Keratinocyte (primary cell): ENCODE results near the gene SLC1A1. TPM values are rescaled to one million over a fixed set of nuclear protein-coding genes. Genes with fewer than 3 reads are reported as not detected.

Experiments
- DNase-seq: peaks from one replicate; pipeline ENCODE4 v3.0.0-alpha.2; 2011; ENCODE audit warnings: low read depth, missing footprints, low spot score
- FAIRE-seq: peaks from 2 replicates; lab custom pipeline; 2011; peaks lifted over from hg19 to GRCh38; lab: Jason Lieb, UNC
- H2AFZ ChIP-seq: 2 replicates; pipeline ENCODE4 v1.6.0; 2012; ENCODE audit warnings: low read length, control low read depth, inconsistent platforms; ENCODE audit not compliant: control insufficient read depth
- H3K27ac ChIP-seq: 2 replicates; pipeline ENCODE4 v1.5.1; 2011; ENCODE audit warnings: low read length; ENCODE audit not compliant: control insufficient read depth, insufficient read depth
- H3K27me3 ChIP-seq: 3 replicates; pipeline ENCODE4 v1.6.0; 2011; ENCODE audit warnings: low read length; ENCODE audit not compliant: control insufficient read depth, insufficient read depth; ENCODE audit errors: extremely low read depth
- H3K36me3 ChIP-seq, 2 experiments: 2 replicates in 1 of 2; 3 replicates in 1 of 2; pipeline ENCODE4 v1.5.1; 2011; ENCODE audit warnings: low read length in 2 of 2, mild to moderate bottlenecking in 1 of 2; ENCODE audit not compliant: control insufficient read depth in 2 of 2, insufficient read depth in 2 of 2; ENCODE audit errors: extremely low read depth in 1 of 2
- H3K4me1 ChIP-seq: 3 replicates; pipeline ENCODE4 v1.5.1; 2011; ENCODE audit warnings: low read length; ENCODE audit not compliant: control insufficient read depth, insufficient read depth; ENCODE audit errors: extremely low read depth
- H3K4me2 ChIP-seq: 3 replicates; pipeline ENCODE4 v1.6.0; 2011; ENCODE audit warnings: low read depth, low read length; ENCODE audit not compliant: control insufficient read depth, insufficient read depth; ENCODE audit errors: extremely low read depth
- H3K4me3 ChIP-seq, 3 experiments: fragments of 200-600 bp in 1 of 3; sonication (generic) in 1 of 3; 2 replicates in 2 of 3; 3 replicates in 1 of 3; pipeline ENCODE4 v1.5.1; 2011 to 2016; ENCODE audit warnings: low read length in 3 of 3, mild to moderate bottlenecking in 3 of 3, control low read depth in 2 of 3, inconsistent platforms in 1 of 3, low read depth in 1 of 3, mixed read lengths in 1 of 3, mixed run types in 1 of 3, moderate library complexity in 1 of 3; ENCODE audit not compliant: control insufficient read depth in 2 of 3, insufficient read depth in 2 of 3; ENCODE audit errors: extremely low read depth in 1 of 3
- H3K79me2 ChIP-seq: 2 replicates; pipeline ENCODE4 v1.6.0; 2012; ENCODE audit warnings: low read length; ENCODE audit not compliant: control insufficient read depth, insufficient read depth
- H3K9ac ChIP-seq: 3 replicates; pipeline ENCODE4 v1.6.0; 2011; ENCODE audit warnings: low read length; ENCODE audit not compliant: control insufficient read depth, insufficient read depth; ENCODE audit errors: extremely low read depth
- H3K9me1 ChIP-seq: 3 replicates; pipeline ENCODE4 v1.6.0; 2011; ENCODE audit warnings: low read length; ENCODE audit not compliant: control insufficient read depth, insufficient read depth; ENCODE audit errors: extremely low read depth
- H3K9me3 ChIP-seq: 2 replicates; pipeline ENCODE4 v1.5.1; 2012; ENCODE audit warnings: low read depth, low read length; ENCODE audit not compliant: control insufficient read depth
- H4K20me1 ChIP-seq: 3 replicates; pipeline ENCODE4 v1.6.0; 2011; ENCODE audit warnings: low read length; ENCODE audit not compliant: control insufficient read depth, insufficient read depth; ENCODE audit errors: extremely low read depth
- CTCF ChIP-seq, 3 experiments: IDR thresholded peaks in 1 of 3; conservative IDR thresholded peaks in 1 of 3; optimal IDR thresholded peaks in 1 of 3; 2 replicates in 2 of 3; 3 replicates in 1 of 3; pipeline versions ENCODE3 to v1.5.1; 2011; ENCODE audit warnings: low read length in 3 of 3, mild to moderate bottlenecking in 3 of 3, moderate library complexity in 2 of 3, control low read depth in 1 of 3, inconsistent platforms in 1 of 3; ENCODE audit not compliant: insufficient read depth in 2 of 3; ENCODE audit errors: extremely low read depth in 1 of 3
- EZH2 ChIP-seq: IDR thresholded peaks from one replicate; pipeline ENCODE4 v1.6.1; 2012; ENCODE audit warnings: inconsistent platforms, mild to moderate bottlenecking, low read length, moderate library complexity
- dilution Hi-C: fragments of 300-500 bp; cut with MboI; formaldehyde crosslinking; loops from one replicate; pipeline ENCODE4 v1.7.0; 2020; ENCODE audit warnings: low sequenced_read_pairs; ENCODE audit not compliant: extremely low pct_ligation_motif_present
- polyA plus RNA-seq, 5 experiments: library from polyadenylated mRNA; depleted of rRNA in 3 of 5; stranded (reverse) in 3 of 5; stranded (forward) in 1 of 5; unstranded in 1 of 5; fragments of >200 nt; gene quantifications; 1 replicate in 1 of 5; 2 replicates in 3 of 5; 3 replicates in 1 of 5; pipeline versions ENCODE4 v1.2.1 to v1.2.3, GENCODE V29; 2011 to 2012; ENCODE audit warnings: missing spikeins in 2 of 5, low read depth in 1 of 5, low replicate concordance in 1 of 5

The SLC1A1 gene
- polyA plus RNA-seq, 1 donor (not counting 4 experiments of a cell fraction or from before 2014, with no cell fraction given), result 0.20 TPM

- DNase-seq, result no peak
- no peak overlapping the region for H2AFZ ChIP-seq
- TF ChIP-seq EZH2 (no peak), CTCF (optimal IDR thresholded peaks at IDR 0.05 in 1 of 3, IDR thresholded peaks at IDR 0.05 in 1 of 3, conservative IDR thresholded peaks at IDR 0.05 in 1 of 3; ENCODE audit: extremely low read depth in 1 of 3, insufficient read depth in 2 of 3, low read length in 3 of 3) (no peak)
- H3K36me3 ChIP-seq, result no peaks in the 10 kb centered on the region
- H3K9ac ChIP-seq, result no peak overlapping the region
- H3K27ac ChIP-seq, result no peak overlapping the region
- H3K4me1 ChIP-seq, result no peaks in the 10 kb centered on the region
- FAIRE-seq, result no peak
- no peaks in the 10 kb centered on the region for H3K9me1 ChIP-seq
- no peaks in the 10 kb centered on the region for H3K27me3 ChIP-seq
- no peaks in the 10 kb centered on the region for H4K20me1 ChIP-seq
- no peak overlapping the region for H3K4me2 ChIP-seq
- H3K79me2 ChIP-seq, result no peaks in the 10 kb centered on the region
- dilution Hi-C loops, result no loop called here
- H3K4me3 ChIP-seq, result no peak overlapping the region
- no peaks in the 10 kb centered on the region for H3K9me3 ChIP-seq
Observed at GRCh38 chr9:4514252-4515128, 24.2 kb downstream of the SLC1A1 start.

- Histone ChIP-seq H3K79me2 (no peaks in the 10 kb centered on the region), H3K4me3 (no peak overlapping the region), H3K9me3 (no peaks in the 10 kb centered on the region), H3K4me1 (no peaks in the 10 kb centered on the region), H3K9me1 (no peaks in the 10 kb centered on the region), H3K9ac (no peak overlapping the region), H3K36me3 (no peaks in the 10 kb centered on the region), H3K4me2 (no peak overlapping the region), H2AFZ (no peak overlapping the region), H3K27ac (no peak overlapping the region), H3K27me3 (no peaks in the 10 kb centered on the region), H4K20me1 (no peaks in the 10 kb centered on the region)
- dilution Hi-C loops, result no loop called here
- DNase-seq, result no peak
- FAIRE-seq, result no peak
- TF ChIP-seq EZH2 (no peak), CTCF (optimal IDR thresholded peaks at IDR 0.05 in 1 of 3, IDR thresholded peaks at IDR 0.05 in 1 of 3, conservative IDR thresholded peaks at IDR 0.05 in 1 of 3; ENCODE audit: extremely low read depth in 1 of 3, insufficient read depth in 2 of 3, low read length in 3 of 3) (no peak)
Observed at GRCh38 chr9:4515958-4516375, 25.7 kb downstream of the SLC1A1 start.
